Measurements from ENCODE around the gene ALPI. TPM values are rescaled to one million over a fixed set of nuclear protein-coding genes. Genes with fewer than 3 reads are reported as not detected.

The ALPI gene
- total RNA-seq, 2 donors from 2014 or later, result not detected

DNA sequence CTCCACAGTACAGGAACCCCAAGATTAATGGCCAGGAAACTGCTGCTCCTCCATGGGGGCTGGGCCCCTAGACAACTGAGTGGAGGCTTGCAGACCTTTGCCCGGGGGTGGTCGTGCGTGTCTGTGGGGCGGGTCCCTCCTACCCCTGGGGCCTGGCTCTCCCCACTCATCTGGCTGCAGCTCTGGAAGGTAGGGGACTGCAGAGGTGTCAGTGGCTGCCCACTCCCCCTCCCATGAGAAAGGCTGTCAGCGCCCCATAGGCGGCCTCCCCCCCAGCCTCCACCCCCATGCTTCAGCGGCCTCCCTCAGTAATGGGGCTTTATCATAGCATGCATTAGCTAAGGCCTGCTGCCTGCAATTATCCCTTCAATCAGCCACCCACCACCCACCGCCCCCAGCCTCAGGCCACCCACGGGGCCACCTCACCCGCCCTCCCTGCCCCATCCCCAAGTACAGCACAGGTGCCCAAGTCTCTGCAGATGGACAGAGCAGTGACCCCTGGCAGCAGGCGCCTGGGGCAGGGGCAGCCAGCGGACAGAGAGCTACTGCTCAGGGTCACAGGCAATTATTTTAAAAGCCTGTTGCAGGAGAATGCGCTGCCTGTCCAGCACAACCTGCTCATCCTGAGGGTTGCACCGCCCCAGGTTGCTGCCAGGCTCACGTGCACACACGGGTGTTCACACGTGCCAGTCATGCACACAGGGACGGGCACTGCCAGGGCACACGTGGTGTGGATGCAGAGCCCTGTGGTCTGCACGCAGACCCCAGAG, 40.7 kb downstream of the ALPI start:
- no peaks in the 10 kb centered on the region for H3K36me3 ChIP-seq
- H3K4me3 ChIP-seq, result no peak overlapping the region
- TF ChIP-seq, protein P1, sequence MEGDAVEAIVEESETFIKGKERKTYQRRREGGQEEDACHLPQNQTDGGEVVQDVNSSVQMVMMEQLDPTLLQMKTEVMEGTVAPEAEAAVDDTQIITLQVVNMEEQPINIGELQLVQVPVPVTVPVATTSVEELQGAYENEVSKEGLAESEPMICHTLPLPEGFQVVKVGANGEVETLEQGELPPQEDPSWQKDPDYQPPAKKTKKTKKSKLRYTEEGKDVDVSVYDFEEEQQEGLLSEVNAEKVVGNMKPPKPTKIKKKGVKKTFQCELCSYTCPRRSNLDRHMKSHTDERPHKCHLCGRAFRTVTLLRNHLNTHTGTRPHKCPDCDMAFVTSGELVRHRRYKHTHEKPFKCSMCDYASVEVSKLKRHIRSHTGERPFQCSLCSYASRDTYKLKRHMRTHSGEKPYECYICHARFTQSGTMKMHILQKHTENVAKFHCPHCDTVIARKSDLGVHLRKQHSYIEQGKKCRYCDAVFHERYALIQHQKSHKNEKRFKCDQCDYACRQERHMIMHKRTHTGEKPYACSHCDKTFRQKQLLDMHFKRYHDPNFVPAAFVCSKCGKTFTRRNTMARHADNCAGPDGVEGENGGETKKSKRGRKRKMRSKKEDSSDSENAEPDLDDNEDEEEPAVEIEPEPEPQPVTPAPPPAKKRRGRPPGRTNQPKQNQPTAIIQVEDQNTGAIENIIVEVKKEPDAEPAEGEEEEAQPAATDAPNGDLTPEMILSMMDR (IDR thresholded peaks at IDR 0.05), result no peak
- no peaks in the 10 kb centered on the region for H3K27me3 ChIP-seq (replicated peaks; ENCODE audit: insufficient read depth)
- ATAC-seq (ENCODE audit: insufficient number of reproducible peaks, low FRiP score, low read depth) (no peak), DNase-seq (ENCODE audit: low spot score) (no peak)
- no peaks in the 10 kb centered on the region for H3K4me1 ChIP-seq (ENCODE audit: control insufficient read depth in 1 of 2, low read depth in 2 of 2)
- no peaks in the 10 kb centered on the region for H3K9me3 ChIP-seq
- H3K27ac ChIP-seq, result no peak overlapping the region

DNA sequence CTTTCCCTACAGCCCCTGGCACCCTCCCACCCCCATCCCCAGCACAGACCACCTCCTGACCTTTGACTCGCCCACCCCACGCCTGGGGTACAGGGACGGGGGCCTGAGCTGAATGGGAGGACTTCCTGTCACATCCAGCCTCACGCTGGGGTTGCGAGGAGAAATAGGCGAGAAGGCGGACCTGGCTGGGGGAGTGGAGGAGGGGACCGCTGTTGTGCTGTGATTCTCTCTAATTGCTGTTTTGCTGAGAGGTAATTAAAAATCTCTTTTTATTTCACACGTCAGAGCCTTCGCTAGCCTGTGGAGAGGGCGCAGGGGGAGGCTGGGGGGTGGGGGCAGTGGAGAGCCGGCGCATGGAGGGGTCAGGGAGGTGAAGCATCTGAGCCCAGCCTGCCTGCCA, 41.4 kb downstream of the ALPI start:
- no peak for DNase-seq (ENCODE audit: low spot score)
- Histone ChIP-seq H3K4me1 (ENCODE audit: control insufficient read depth in 1 of 2, low read depth in 2 of 2) (peaks cover 0 to under 1% of the 10 kb centered on the region in 2 donors), H3K36me3 (no peaks in the 10 kb centered on the region), H3K27ac (no peak overlapping the region), H3K9me3 (no peaks in the 10 kb centered on the region), H3K4me3 (no peak overlapping the region), H3K27me3 (replicated peaks; ENCODE audit: insufficient read depth) (no peaks in the 10 kb centered on the region)
- ATAC-seq (ENCODE audit: insufficient number of reproducible peaks, low FRiP score, low read depth), result no peak
- TF ChIP-seq, protein P1 (IDR thresholded peaks at IDR 0.05), result no peak

DNA sequence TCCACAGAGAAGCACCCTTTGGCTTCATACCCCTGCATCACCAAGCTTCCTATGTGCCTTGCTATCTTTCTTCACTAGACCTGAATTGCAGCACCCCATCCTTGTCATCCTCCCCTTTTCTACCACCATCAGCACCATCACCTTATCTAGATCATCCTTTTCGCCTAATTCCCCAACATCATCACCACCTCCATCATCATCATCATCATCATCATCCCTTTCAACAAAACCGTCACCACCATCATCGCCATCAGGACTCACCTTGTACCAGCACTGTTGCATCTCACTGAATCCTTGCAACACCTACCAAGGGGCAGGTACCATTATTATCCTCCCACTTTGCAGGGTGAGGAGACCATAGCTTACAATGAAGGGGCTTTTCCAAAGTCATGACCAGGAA, 42.5 kb downstream of the ALPI start:
- TF ChIP-seq, protein P1 (IDR thresholded peaks at IDR 0.05), result no peak

DNA sequence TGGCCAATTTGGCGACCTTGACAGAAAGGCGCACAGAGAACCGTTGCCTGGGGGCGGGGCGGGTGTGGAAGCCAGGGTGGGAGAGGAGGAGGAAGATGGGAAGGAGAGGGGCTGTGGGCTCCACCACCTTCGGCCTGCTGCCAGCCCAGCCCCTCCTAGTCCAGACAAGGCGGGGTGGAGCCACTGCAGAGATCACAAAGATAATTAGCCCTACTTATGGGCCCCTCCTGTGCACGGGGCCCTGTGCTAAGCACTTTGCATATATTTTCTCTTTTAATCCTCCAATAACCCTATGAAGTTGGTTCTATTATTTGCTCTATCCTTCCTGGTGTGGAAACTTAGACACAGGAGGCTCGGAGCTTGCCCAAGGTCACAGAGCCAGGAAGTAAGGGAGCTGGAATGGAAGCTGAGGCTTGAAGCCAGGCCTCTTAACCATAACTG, 45.4 kb downstream of the ALPI start:
- ATAC-seq (ENCODE audit: insufficient number of reproducible peaks, low FRiP score, low read depth) (no peak), DNase-seq (ENCODE audit: low spot score) (no peak)
- no peaks in the 10 kb centered on the region for H3K27me3 ChIP-seq (replicated peaks; ENCODE audit: insufficient read depth)
- no peak overlapping the region for H3K4me3 ChIP-seq
- H3K36me3 ChIP-seq, result no peaks in the 10 kb centered on the region
- H3K4me1 ChIP-seq (ENCODE audit: control insufficient read depth in 1 of 2, low read depth in 2 of 2), result peaks cover 7 to 16% of the 10 kb centered on the region in 2 donors
- H3K9me3 ChIP-seq, result no peaks in the 10 kb centered on the region
- TF ChIP-seq, protein P1 (IDR thresholded peaks at IDR 0.05), result no peak
- no peak overlapping the region for H3K27ac ChIP-seq

More for the DNA sequence above, 42.5 kb downstream of the ALPI start:
- no peak overlapping the region for H3K4me3 ChIP-seq
- H3K4me1 ChIP-seq (ENCODE audit: control insufficient read depth in 1 of 2, low read depth in 2 of 2), result peaks cover 3 to 10% of the 10 kb centered on the region in 2 donors
- H3K27me3 ChIP-seq (replicated peaks; ENCODE audit: insufficient read depth), result no peaks in the 10 kb centered on the region
- no peak overlapping the region for H3K27ac ChIP-seq
- no peaks in the 10 kb centered on the region for H3K9me3 ChIP-seq
- H3K36me3 ChIP-seq, result no peaks in the 10 kb centered on the region
- no peak for DNase-seq (ENCODE audit: low spot score)
- no peak for ATAC-seq (ENCODE audit: insufficient number of reproducible peaks, low FRiP score, low read depth)

DNA sequence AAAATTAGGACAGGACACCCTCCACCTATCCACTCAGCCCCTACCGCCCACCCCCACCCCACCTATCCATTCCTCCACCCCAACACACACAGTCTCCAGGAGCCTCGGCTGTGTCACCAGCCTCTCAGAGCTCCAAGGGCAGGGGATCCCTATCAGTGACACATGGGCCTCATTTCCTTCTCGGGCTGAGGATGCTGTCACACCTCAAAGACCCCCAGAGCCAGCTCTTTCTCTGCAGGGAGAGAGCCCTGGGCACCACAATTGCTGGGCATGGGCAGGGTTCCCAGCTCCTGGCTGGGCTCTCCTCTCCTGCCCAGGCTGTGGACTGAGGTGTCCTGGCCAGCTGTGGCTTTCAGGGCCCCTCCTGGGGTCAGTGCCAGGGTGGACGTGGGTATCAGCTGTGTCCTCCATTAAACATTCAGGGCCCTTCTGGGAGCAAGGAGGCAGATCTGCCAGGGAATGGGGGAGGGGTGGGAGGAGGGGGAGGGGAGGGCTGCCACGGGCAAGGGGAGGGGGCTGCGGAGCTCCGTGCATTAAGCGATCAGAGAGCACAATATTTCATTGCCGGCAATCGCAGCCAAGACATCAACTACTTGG, 45.9 kb downstream of the ALPI start:
- TF ChIP-seq, protein P1 (IDR thresholded peaks at IDR 0.05), result no peak
- H3K4me1 ChIP-seq (ENCODE audit: control insufficient read depth in 1 of 2, low read depth in 2 of 2), result peaks cover 7 to 16% of the 10 kb centered on the region in 2 donors
- no peak overlapping the region for H3K27ac ChIP-seq
- H3K4me3 ChIP-seq, result no peak overlapping the region
- H3K9me3 ChIP-seq, result no peaks in the 10 kb centered on the region
- DNase-seq (ENCODE audit: low spot score) (no peak), ATAC-seq (ENCODE audit: insufficient number of reproducible peaks, low FRiP score, low read depth) (no peak)
- no peaks in the 10 kb centered on the region for H3K27me3 ChIP-seq (replicated peaks; ENCODE audit: insufficient read depth)
- no peaks in the 10 kb centered on the region for H3K36me3 ChIP-seq

Measured in thoracic aorta (tissue), 2 donors.